Peyer's patch (tissue), 4 donors: ENCODE data around the gene OR4F15.

ENCODE experiments used
- CTCF ChIP-seq, 6 experiments: fragments of 450-650 bp in 4 of 6; fragments of 200-600 bp in 2 of 6; sonication (generic) in 1 of 6; IDR thresholded peaks; one replicate each; pipeline ENCODE4 v1.5.1; 2017 to 2019; ENCODE audit warnings: antibody characterized with exemption in 6 of 6, mild to moderate bottlenecking in 3 of 6, moderate library complexity in 1 of 6
- POLR2A ChIP-seq, 2 donors: fragments of 450-650 bp; IDR thresholded peaks; one replicate each; pipeline ENCODE4 v1.5.1; 2017; ENCODE audit warnings: antibody characterized with exemption in 2 of 2, mild to moderate bottlenecking in 2 of 2, moderate library complexity in 2 of 2

GRCh38 chr15:101828774-101829173, 16.8 kb downstream of the OR4F15 start:
- TF ChIP-seq CTCF (IDR thresholded peaks at IDR 0.05): no peak
- TF ChIP-seq POLR2A (IDR thresholded peaks at IDR 0.05): no peak
